ENCODE results near the gene CHST8.

CHST8 gene

GRCh38 chr19:33728141-33728540, 106.4 kb downstream of the CHST8 start:
- H3K9ac ChIP-seq (ENCODE audit: low read length) = no peak overlapping the region
- no peaks in the 10 kb centered on the region for H3K27me3 ChIP-seq (ENCODE audit: control insufficient read depth, insufficient read depth, low read length)
- H3K27ac ChIP-seq (ENCODE audit: low read depth, low read length) = no peak overlapping the region
- H3K4me1 ChIP-seq (ENCODE audit: control insufficient read depth, insufficient read depth, low read length) = peaks cover 3% of the 10 kb centered on the region; the same call in 1 of the 2 replicates
- H3K9me3 ChIP-seq (ENCODE audit: control insufficient read depth, insufficient read depth, low read depth, low read length) = peaks cover 5% of the 10 kb centered on the region; the same call in 1 of the 2 replicates
- H3K4me3 ChIP-seq (ENCODE audit: low read depth, low read length) = no peak overlapping the region
- H3K36me3 ChIP-seq (ENCODE audit: control insufficient read depth, insufficient read depth, low read length) = no peaks in the 10 kb centered on the region

- Histone ChIP-seq H3K9ac (ENCODE audit: low read length) (no peak overlapping the region), H3K9me3 (ENCODE audit: control insufficient read depth, insufficient read depth, low read depth, low read length) (peaks cover 5% of the 10 kb centered on the region; the same call in 1 of the 2 replicates), H3K36me3 (ENCODE audit: control insufficient read depth, insufficient read depth, low read length) (no peaks in the 10 kb centered on the region), H3K27me3 (ENCODE audit: control insufficient read depth, insufficient read depth, low read length) (no peaks in the 10 kb centered on the region), H3K27ac (ENCODE audit: low read depth, low read length) (no peak overlapping the region), H3K4me1 (ENCODE audit: control insufficient read depth, insufficient read depth, low read length) (no peaks in the 10 kb centered on the region), H3K4me3 (ENCODE audit: low read depth, low read length) (no peak overlapping the region)
These were observed 109.3 kb downstream of the CHST8 start for GRCh38 chr19:33730858-33731607.

- H3K9me3 ChIP-seq (ENCODE audit: control insufficient read depth, insufficient read depth, low read depth, low read length) = peaks cover 5% of the 10 kb centered on the region; the same call in 1 of the 2 replicates
- H3K36me3 ChIP-seq (ENCODE audit: control insufficient read depth, insufficient read depth, low read length) = no peaks in the 10 kb centered on the region
- H3K27ac ChIP-seq (ENCODE audit: low read depth, low read length) = no peak overlapping the region
- H3K9ac ChIP-seq (ENCODE audit: low read length) = no peak overlapping the region
- H3K4me1 ChIP-seq (ENCODE audit: control insufficient read depth, insufficient read depth, low read length) = peaks cover 4% of the 10 kb centered on the region; the same call in 1 of the 2 replicates
- H3K27me3 ChIP-seq (ENCODE audit: control insufficient read depth, insufficient read depth, low read length) = no peaks in the 10 kb centered on the region
- H3K4me3 ChIP-seq (ENCODE audit: low read depth, low read length) = no peak overlapping the region
These were observed 110.1 kb downstream of the CHST8 start for GRCh38 chr19:33731881-33732280.

- no peaks in the 10 kb centered on the region for H3K36me3 ChIP-seq (ENCODE audit: control insufficient read depth, insufficient read depth, low read length)
- H3K4me1 ChIP-seq (ENCODE audit: control insufficient read depth, insufficient read depth, low read length) = peaks cover 4% of the 10 kb centered on the region; the same call in 1 of the 2 replicates
These were observed 113.2 kb downstream of the CHST8 start for GRCh38 chr19:33734913-33735312.

GRCh38 chr19:33736158-33736557, 114.4 kb downstream of the CHST8 start:
- Histone ChIP-seq H3K4me3 (ENCODE audit: low read depth, low read length) (no peak overlapping the region), H3K9me3 (ENCODE audit: control insufficient read depth, insufficient read depth, low read depth, low read length) (peaks cover 5% of the 10 kb centered on the region; the same call in 1 of the 2 replicates), H3K36me3 (ENCODE audit: control insufficient read depth, insufficient read depth, low read length) (no peaks in the 10 kb centered on the region), H3K9ac (ENCODE audit: low read length) (no peak overlapping the region), H3K4me1 (ENCODE audit: control insufficient read depth, insufficient read depth, low read length) (peaks cover 4% of the 10 kb centered on the region; the same call in 1 of the 2 replicates), H3K27ac (ENCODE audit: low read depth, low read length) (no peak overlapping the region), H3K27me3 (ENCODE audit: control insufficient read depth, insufficient read depth, low read length) (no peaks in the 10 kb centered on the region)

More at GRCh38 chr19:33734913-33735312, 113.2 kb downstream of the CHST8 start:
- Histone ChIP-seq H3K9me3 (ENCODE audit: control insufficient read depth, insufficient read depth, low read depth, low read length) (peaks cover 5% of the 10 kb centered on the region; the same call in 1 of the 2 replicates), H3K27me3 (ENCODE audit: control insufficient read depth, insufficient read depth, low read length) (no peaks in the 10 kb centered on the region), H3K9ac (ENCODE audit: low read length) (no peak overlapping the region), H3K27ac (ENCODE audit: low read depth, low read length) (no peak overlapping the region), H3K4me3 (ENCODE audit: low read depth, low read length) (no peak overlapping the region)

GRCh38 chr19:33736787-33737186, 115.0 kb downstream of the CHST8 start:
- Histone ChIP-seq H3K27me3 (ENCODE audit: control insufficient read depth, insufficient read depth, low read length) (no peaks in the 10 kb centered on the region), H3K9me3 (ENCODE audit: control insufficient read depth, insufficient read depth, low read depth, low read length) (peaks cover 5% of the 10 kb centered on the region; the same call in 1 of the 2 replicates), H3K9ac (ENCODE audit: low read length) (no peak overlapping the region), H3K4me1 (ENCODE audit: control insufficient read depth, insufficient read depth, low read length) (peaks cover 4% of the 10 kb centered on the region; the same call in 1 of the 2 replicates), H3K36me3 (ENCODE audit: control insufficient read depth, insufficient read depth, low read length) (no peaks in the 10 kb centered on the region), H3K4me3 (ENCODE audit: low read depth, low read length) (no peak overlapping the region), H3K27ac (ENCODE audit: low read depth, low read length) (no peak overlapping the region)

GRCh38 chr19:33737681-33738371, 116.1 kb downstream of the CHST8 start:
- Histone ChIP-seq H3K4me3 (ENCODE audit: low read depth, low read length) (no peak overlapping the region), H3K27me3 (ENCODE audit: control insufficient read depth, insufficient read depth, low read length) (no peaks in the 10 kb centered on the region), H3K36me3 (ENCODE audit: control insufficient read depth, insufficient read depth, low read length) (no peaks in the 10 kb centered on the region), H3K9ac (ENCODE audit: low read length) (no peak overlapping the region), H3K27ac (ENCODE audit: low read depth, low read length) (no peak overlapping the region), H3K4me1 (ENCODE audit: control insufficient read depth, insufficient read depth, low read length) (peaks cover 4% of the 10 kb centered on the region; the same call in 1 of the 2 replicates), H3K9me3 (ENCODE audit: control insufficient read depth, insufficient read depth, low read depth, low read length) (peaks cover under 1% of the 10 kb centered on the region; the same call in 1 of the 2 replicates)

GRCh38 chr19:33740811-33741396, 119.2 kb downstream of the CHST8 start:
- Histone ChIP-seq H3K27me3 (ENCODE audit: control insufficient read depth, insufficient read depth, low read length) (peaks cover 5% of the 10 kb centered on the region; the same call in 1 of the 2 replicates), H3K4me1 (ENCODE audit: control insufficient read depth, insufficient read depth, low read length) (peaks cover 4% of the 10 kb centered on the region; the same call in 1 of the 2 replicates), H3K27ac (ENCODE audit: low read depth, low read length) (no peak overlapping the region), H3K9ac (ENCODE audit: low read length) (no peak overlapping the region), H3K36me3 (ENCODE audit: control insufficient read depth, insufficient read depth, low read length) (no peaks in the 10 kb centered on the region), H3K9me3 (ENCODE audit: control insufficient read depth, insufficient read depth, low read depth, low read length) (no peaks in the 10 kb centered on the region), H3K4me3 (ENCODE audit: low read depth, low read length) (no peak overlapping the region)

GRCh38 chr19:33745297-33745696, 123.5 kb downstream of the CHST8 start:
- Histone ChIP-seq H3K4me3 (ENCODE audit: low read depth, low read length) (no peak overlapping the region), H3K27me3 (ENCODE audit: control insufficient read depth, insufficient read depth, low read length) (peaks cover 5% of the 10 kb centered on the region; the same call in 1 of the 2 replicates), H3K9ac (ENCODE audit: low read length) (no peak overlapping the region), H3K27ac (ENCODE audit: low read depth, low read length) (no peak overlapping the region), H3K4me1 (ENCODE audit: control insufficient read depth, insufficient read depth, low read length) (no peaks in the 10 kb centered on the region), H3K36me3 (ENCODE audit: control insufficient read depth, insufficient read depth, low read length) (no peaks in the 10 kb centered on the region), H3K9me3 (ENCODE audit: control insufficient read depth, insufficient read depth, low read depth, low read length) (no peaks in the 10 kb centered on the region)

GRCh38 chr19:33746159-33746558, 124.4 kb downstream of the CHST8 start:
- no peaks in the 10 kb centered on the region for H3K4me1 ChIP-seq (ENCODE audit: control insufficient read depth, insufficient read depth, low read length)
- no peak overlapping the region for H3K27ac ChIP-seq (ENCODE audit: low read depth, low read length)
- peaks cover 5% of the 10 kb centered on the region; the same call in 1 of the 2 replicates for H3K27me3 ChIP-seq (ENCODE audit: control insufficient read depth, insufficient read depth, low read length)
- no peak overlapping the region for H3K9ac ChIP-seq (ENCODE audit: low read length)
- no peaks in the 10 kb centered on the region for H3K36me3 ChIP-seq (ENCODE audit: control insufficient read depth, insufficient read depth, low read length)
- H3K4me3 ChIP-seq (ENCODE audit: low read depth, low read length) = no peak overlapping the region
- no peaks in the 10 kb centered on the region for H3K9me3 ChIP-seq (ENCODE audit: control insufficient read depth, insufficient read depth, low read depth, low read length)

Measured in HUES6 (cell line).